CD1c-positive myeloid dendritic cell (primary cell): Measurements from ENCODE around the gene KBTBD3.

Experiments
- DNase-seq: peaks from one replicate; pipeline ENCODE4 v3.0.0-alpha.2; 2016; ENCODE audit errors: extremely low spot score

The KBTBD3 gene

DNA sequence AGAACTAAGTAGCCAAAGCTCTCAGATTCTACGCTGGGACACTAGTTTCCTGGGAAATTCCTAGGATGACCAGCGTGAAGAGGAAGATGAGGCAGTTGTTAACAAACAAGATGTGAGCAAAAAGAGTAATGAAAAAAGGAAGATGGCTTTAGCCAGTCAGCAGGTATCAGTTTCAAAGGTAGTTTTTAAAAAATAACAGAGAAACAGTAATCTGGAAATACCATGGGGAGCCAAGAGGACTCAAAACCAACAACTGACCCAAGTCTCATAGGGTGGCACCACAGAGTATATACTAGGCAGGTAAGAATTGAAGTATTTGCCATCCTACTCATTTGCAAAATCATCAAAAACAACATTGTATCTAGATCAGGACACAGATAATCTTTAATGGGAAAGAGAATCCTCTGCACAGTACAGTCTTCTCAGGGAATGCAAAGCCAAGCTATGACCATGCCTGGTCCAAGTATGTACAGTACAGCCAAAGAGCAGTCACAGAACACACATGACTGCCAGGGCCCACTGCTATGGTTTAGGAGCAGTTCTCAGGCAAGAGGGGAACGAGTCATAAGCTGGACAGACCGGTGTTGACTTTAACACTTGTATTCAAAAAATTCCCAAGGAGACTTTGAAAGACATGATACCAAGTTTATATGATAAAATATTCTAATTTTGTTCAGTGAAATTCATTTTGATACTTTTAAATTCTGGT lies 75.7 kb downstream of the KBTBD3 start:
- no peak for DNase-seq
